HCT116 (cell line): Measurements from ENCODE around the gene KLF16. TPM values are rescaled to one million over a fixed set of nuclear protein-coding genes. Genes with fewer than 3 reads are reported as not detected.

ENCODE experiments used
- ATAC-seq: fragments of 200-7000 bp; cut with Tn5 transposase; 2 replicates; pipeline ENCODE4 v1.9.1; 2020; ENCODE audit warnings: mild to moderate bottlenecking, moderate library complexity
- BruUV-seq: library from RNA; stranded (reverse); fragments of 400-500 nt; replicated peaks from 2 replicates; lab custom pipeline; 2021; lab: Mats Ljungman, UMichigan
- CTCF ChIA-PET: fragments of 300-600 bp; sonication (Branson Sonifier 250); formaldehyde crosslinking; loops from one replicate; lab custom pipeline; 2021; ENCODE audit warnings: antibody characterized with exemption; lab: Charles Lee
- POLR2A ChIA-PET: fragments of 300-600, 350-600 bp; sonication (Branson Sonifier 250); formaldehyde crosslinking; loops from one replicate; lab custom pipeline; 2021; ENCODE audit warnings: antibody characterized with exemption; lab: Charles Lee
- RAD21 ChIA-PET, 2 experiments: fragments of 300-600 bp; sonication (Branson Sonifier 250); formaldehyde crosslinking; loops; one replicate each; lab custom pipeline; 2023; ENCODE audit warnings: low total read pairs in 2 of 2; ENCODE audit not compliant: uncharacterized antibody in 2 of 2, unreplicated experiment in 2 of 2, low non-redundant PET in 1 of 2; lab: Charles Lee
- DNase-seq: peaks from one replicate; pipeline ENCODE4 v3.0.0-alpha.2; 2010; ENCODE audit warnings: low read depth, low spot score
- H2AFZ ChIP-seq: fragments of 200-600 bp; shearing (Covaris generic), sonication (generic); 2 replicates; pipeline ENCODE4 v1.6.1; 2017; ENCODE audit warnings: low read depth, mixed run types, mixed read lengths, antibody characterized with exemption, low read length; ENCODE audit not compliant: poor library complexity, severe bottlenecking
- H3K27ac ChIP-seq: 2 replicates; pipeline ENCODE4 v1.5.1; 2012; ENCODE audit warnings: low read depth, low read length
- H3K27me3 ChIP-seq: fragments of 200-600 bp; sonication (generic); 2 replicates; pipeline ENCODE4 v1.6.1; 2016; ENCODE audit warnings: mixed run types, low read length, mixed read lengths; ENCODE audit not compliant: insufficient read depth
- H3K36me3 ChIP-seq, 2 experiments: fragments of 200-500 bp in 1 of 2; fragments of 200-600 bp in 1 of 2; sonication (Bioruptor generic) in 1 of 2; sonication (generic) in 1 of 2; 2 replicates each; pipeline versions ENCODE4 v1.5.1 to v1.6.1; 2014 to 2016; ENCODE audit warnings: low read length in 2 of 2, inconsistent platforms in 1 of 2, mixed read lengths in 1 of 2, mixed run types in 1 of 2; ENCODE audit not compliant: insufficient read depth in 2 of 2, control insufficient read depth in 1 of 2
- H3K4me1 ChIP-seq, 2 experiments: fragments of 200-600 bp in 1 of 2; sonication (generic) in 1 of 2; 2 replicates each; pipeline versions ENCODE4 v1.5.1 to v1.6.1; 2012 to 2017; ENCODE audit warnings: low read length in 2 of 2, inconsistent platforms in 1 of 2, mild to moderate bottlenecking in 1 of 2, mixed read lengths in 1 of 2, mixed run types in 1 of 2, moderate library complexity in 1 of 2; ENCODE audit not compliant: insufficient read depth in 2 of 2, control insufficient read depth in 1 of 2
- H3K4me2 ChIP-seq: fragments of 200-600 bp; sonication (generic); 2 replicates; pipeline ENCODE4 v1.6.1; 2017; ENCODE audit warnings: mixed run types, low read length, mixed read lengths
- H3K4me3 ChIP-seq, 2 experiments: fragments of 200-600 bp in 1 of 2; sonication (generic) in 1 of 2; replicated peaks in 1 of 2; 2 replicates each; pipeline ENCODE4 v1.5.1; 2011 to 2016; ENCODE audit warnings: low read length in 2 of 2, control low read depth in 1 of 2, low read depth in 1 of 2, mild to moderate bottlenecking in 1 of 2, mixed read lengths in 1 of 2, mixed run types in 1 of 2
- H3K79me2 ChIP-seq: fragments of 200-600 bp; sonication (generic); 2 replicates; pipeline ENCODE4 v1.6.1; 2017; ENCODE audit warnings: mild to moderate bottlenecking, mixed run types, low read length, moderate library complexity, mixed read lengths; ENCODE audit not compliant: insufficient read depth
- H3K9ac ChIP-seq: fragments of 200-600 bp; sonication (generic); 2 replicates; pipeline ENCODE4 v1.6.1; 2016; ENCODE audit warnings: low read length, mixed read lengths
- H3K9me2 ChIP-seq: fragments of 200-600 bp; sonication (generic), shearing (Covaris generic); 2 replicates; pipeline ENCODE4 v1.6.1; 2017; ENCODE audit warnings: mixed run types, mild to moderate bottlenecking, moderate library complexity; ENCODE audit not compliant: insufficient read depth
- H3K9me3 ChIP-seq, 2 experiments: fragments of 200-500 bp in 1 of 2; fragments of 200-600 bp in 1 of 2; sonication (Bioruptor generic) in 1 of 2; sonication (generic) in 1 of 2; 2 replicates each; pipeline ENCODE4 v1.6.1; 2014 to 2017; ENCODE audit warnings: low read length in 2 of 2, mixed read lengths in 2 of 2, inconsistent platforms in 1 of 2, low read depth in 1 of 2, mild to moderate bottlenecking in 1 of 2, mixed run types in 1 of 2, moderate library complexity in 1 of 2; ENCODE audit not compliant: control insufficient read depth in 1 of 2, insufficient read depth in 1 of 2
- H4K20me1 ChIP-seq: fragments of 200-600 bp; sonication (generic), shearing (Covaris generic); 2 replicates; pipeline ENCODE4 v1.6.1; 2017; ENCODE audit warnings: mixed run types, mild to moderate bottlenecking, moderate library complexity; ENCODE audit not compliant: insufficient read depth
- ATF3 ChIP-seq: IDR thresholded peaks from 2 replicates; pipeline ENCODE4 v1.6.1; 2012
- CBX3 ChIP-seq: IDR thresholded peaks from 2 replicates; pipeline ENCODE4 v1.6.1; 2012; ENCODE audit warnings: low read depth
- CTCF ChIP-seq, 3 experiments: fragments of 200-600 bp in 1 of 3; sonication (generic) in 1 of 3; IDR thresholded peaks in 2 of 3; conservative IDR thresholded peaks in 1 of 3; 2 replicates each; pipeline ENCODE4 v1.5.1; 2012 to 2017; ENCODE audit warnings: low read depth in 2 of 3, low read length in 2 of 3, antibody characterized with exemption in 1 of 3, borderline replicate concordance in 1 of 3, control low read depth in 1 of 3, mild to moderate bottlenecking in 1 of 3, mixed read lengths in 1 of 3, mixed run types in 1 of 3, moderate library complexity in 1 of 3; ENCODE audit not compliant: insufficient read depth in 1 of 3
- EZH2 ChIP-seq: fragments of 200-600 bp; sonication (generic); IDR thresholded peaks from 2 replicates; pipeline ENCODE4 v1.6.1; 2017; ENCODE audit warnings: antibody characterized with exemption, mixed run types
- EZH2phosphoT487 ChIP-seq: fragments of 200-600 bp; IDR thresholded peaks from 2 replicates; pipeline ENCODE4 v1.6.1; 2018; ENCODE audit warnings: antibody characterized with exemption, borderline replicate concordance
- FOSL1 ChIP-seq: IDR thresholded peaks from 2 replicates; pipeline ENCODE4 v1.6.1; 2012; ENCODE audit warnings: low read depth
- MAX ChIP-seq: IDR thresholded peaks from 2 replicates; pipeline ENCODE4 v1.6.1; 2012
- POLR2A ChIP-seq: IDR thresholded peaks from 2 replicates; pipeline ENCODE4 v1.7.0; 2011; ENCODE audit warnings: borderline replicate concordance; ENCODE audit not compliant: insufficient read depth, insufficient read length; ENCODE audit errors: extremely low read depth
- RAD21 ChIP-seq: IDR thresholded peaks from 2 replicates; pipeline ENCODE4 v1.6.1; 2012; ENCODE audit warnings: low read depth, mild to moderate bottlenecking
- REST ChIP-seq: IDR thresholded peaks from 2 replicates; pipeline ENCODE4 v1.6.1; 2012; ENCODE audit warnings: low read depth
- SIN3A ChIP-seq: IDR thresholded peaks from 2 replicates; pipeline ENCODE4 v1.6.1; 2012; ENCODE audit warnings: low read depth
- SRF ChIP-seq: IDR thresholded peaks from 2 replicates; pipeline ENCODE4 v1.6.1; 2012; ENCODE audit warnings: low read depth
- TCF7L2 ChIP-seq: IDR thresholded peaks from 2 replicates; pipeline ENCODE4 v1.7.0; 2011; ENCODE audit warnings: borderline replicate concordance, inconsistent platforms; ENCODE audit not compliant: insufficient read depth, insufficient read length; ENCODE audit errors: extremely low read depth
- YY1 ChIP-seq: IDR thresholded peaks from 2 replicates; pipeline ENCODE4 v1.6.1; 2011; ENCODE audit warnings: low read length, low read depth, moderate library complexity, mild to moderate bottlenecking; ENCODE audit not compliant: insufficient replicate concordance; ENCODE audit errors: extremely low read depth
- ZFX ChIP-seq: fragments of 450-650 bp; IDR thresholded peaks from 2 replicates; pipeline ENCODE4 v1.6.1; 2017
- ZNF274 ChIP-seq: fragments of 200-500 bp; sonication (Bioruptor generic); IDR thresholded peaks from 2 replicates; pipeline ENCODE4 v1.6.1; 2014; ENCODE audit warnings: mild to moderate bottlenecking, low read depth, low read length, inconsistent platforms
- intact Hi-C: fragments of 100-400 bp; cut with micrococcal nuclease; formaldehyde crosslinking; loops from 2 replicates; pipeline ENCODE4 v1.10.0; 2022
- total RNA-seq: library from RNA; stranded (reverse); gene quantifications from one replicate; pipeline ENCODE4 v1.2.1, GENCODE V29; 2021; ENCODE audit not compliant: unreplicated experiment

KLF16 gene
- total RNA-seq, 1 experiment from 2014 or later: 64.3 TPM

GRCh38 chr19:1909761-1910080 is 46.3 kb upstream of the KLF16 start:
- ChIA-PET CTCF (no interaction called here), POLR2A (no interaction called here), RAD21 (no interaction called here)
- Histone ChIP-seq H3K36me3 (peaks cover 8 to 11% of the 10 kb centered on the region in 2 experiments; a peak in 3 of 4 replicates), H3K9me3 (no peaks in the 10 kb centered on the region), H3K4me1 (peaks cover 3 to 19% of the 10 kb centered on the region in 2 experiments; a peak in 3 of 4 replicates), H3K4me3 (no peak overlapping the region), H2AFZ (no peak overlapping the region)
- ATAC-seq: no peak
- BruUV-seq: no TSS peak
- TF ChIP-seq ZFX (no peak), CBX3 (no peak), EZH2 (no peak), TCF7L2 (no peak)
- TF ChIP-seq, all 23 proteins: peak for 0
- Histone ChIP-seq H3K79me2 (peaks cover 91% of the 10 kb centered on the region), H3K4me2 (no peak overlapping the region), H3K9ac (no peak overlapping the region), H4K20me1 (no peaks in the 10 kb centered on the region), H3K27ac (no peak overlapping the region), H3K9me2 (no peaks in the 10 kb centered on the region), H3K27me3 (no peaks in the 10 kb centered on the region)
- DNase-seq: no peak
- intact Hi-C loops: loop anchor here (5.0 kb wide), 1 partner anchor 243 kb away; the partner anchor contains the start of gene AP3D1

GRCh38 chr19:1908364-1908678 is 44.9 kb upstream of the KLF16 start:
- ChIA-PET CTCF (no interaction called here), POLR2A (no interaction called here), RAD21 (no interaction called here)
- Histone ChIP-seq H3K9me2 (no peaks in the 10 kb centered on the region), H4K20me1 (no peaks in the 10 kb centered on the region), H3K9me3 (no peaks in the 10 kb centered on the region), H3K4me1 (peaks cover 9 to 26% of the 10 kb centered on the region in 2 experiments; a peak in 3 of 4 replicates), H3K27me3 (no peaks in the 10 kb centered on the region), H3K9ac (no peak overlapping the region), H3K27ac (no peak overlapping the region), H2AFZ (no peak overlapping the region), H3K36me3 (peaks cover 7% of the 10 kb centered on the region in 2 experiments; a peak in 2 of 4 replicates), H3K4me3 (no peak overlapping the region), H3K79me2 (peaks cover 77% of the 10 kb centered on the region), H3K4me2 (no peak overlapping the region)
- DNase-seq (no peak), ATAC-seq (no peak)
- TF ChIP-seq FOSL1: no peak
- no peak for TF ChIP-seq TCF7L2
- TF ChIP-seq SIN3A: no peak
- TF ChIP-seq ATF3: no peak
- TF ChIP-seq RAD21: no peak
- TF ChIP-seq EZH2: no peak
- TF ChIP-seq CTCF (IDR thresholded peaks at IDR 0.05 in 2 of 3, conservative IDR thresholded peaks at IDR 0.05 in 1 of 3; ENCODE audit: borderline replicate concordance in 1 of 3, insufficient read depth in 1 of 3, low read depth in 2 of 3, low read length in 2 of 3): no peak
- no peak for TF ChIP-seq REST
- TF ChIP-seq MAX: no peak
- no peak for TF ChIP-seq YY1
- no peak for TF ChIP-seq POLR2A
- no peak for TF ChIP-seq EZH2phosphoT487
- no peak for TF ChIP-seq ZNF274
- TF ChIP-seq SRF: no peak
- no TSS peak for BruUV-seq
- intact Hi-C loops: loop anchor here (5.0 kb wide), 1 partner anchor 244 kb away; the partner anchor contains the start of gene AP3D1
